Thymus (tissue), 11 donors: ENCODE results near the gene CACNA2D4. TPM values are rescaled to one million over a fixed set of nuclear protein-coding genes. Genes with fewer than 3 reads are reported as not detected.

Experiments
- DNase-seq, 9 donors: peaks; one replicate each; pipeline ENCODE4 v3.0.0-alpha.2; 2013; ENCODE audit warnings: low spot score in 9 of 9, low read depth in 6 of 9, missing footprints in 1 of 9
- H3K27ac ChIP-seq, 2 donors: one replicate each; pipeline ENCODE4 v1.5.1; 2013; ENCODE audit warnings: control low read depth in 1 of 2, low read depth in 1 of 2, low read length in 1 of 2, mild to moderate bottlenecking in 1 of 2, moderate library complexity in 1 of 2
- H3K27me3 ChIP-seq, 2 donors: one replicate each; pipeline ENCODE4 v1.5.1; 2013; ENCODE audit warnings: low read length in 1 of 2; ENCODE audit not compliant: control insufficient read depth in 2 of 2, insufficient read depth in 1 of 2
- H3K36me3 ChIP-seq, 2 donors: one replicate each; pipeline ENCODE4 v1.5.1; 2013; ENCODE audit warnings: low read length in 1 of 2, mild to moderate bottlenecking in 1 of 2, moderate library complexity in 1 of 2; ENCODE audit not compliant: control insufficient read depth in 2 of 2, insufficient read depth in 2 of 2
- H3K4me1 ChIP-seq, 2 donors: one replicate each; pipeline ENCODE4 v1.5.1; 2013; ENCODE audit warnings: low read length in 2 of 2; ENCODE audit not compliant: control insufficient read depth in 2 of 2, insufficient read depth in 2 of 2
- H3K4me3 ChIP-seq, 2 donors: one replicate each; pipeline ENCODE4 v1.5.1; 2013; ENCODE audit warnings: low read length in 2 of 2, control low read depth in 1 of 2, mild to moderate bottlenecking in 1 of 2
- H3K9me3 ChIP-seq, 2 donors: one replicate each; pipeline ENCODE4 v1.5.1; 2013; ENCODE audit warnings: low read length in 1 of 2, mild to moderate bottlenecking in 1 of 2; ENCODE audit not compliant: control insufficient read depth in 2 of 2, insufficient read depth in 1 of 2
- WGBS: extraction: QIAGEN DNeasy Blood & Tissue Kit; methylation state at CpG from one replicate; pipeline ENCODE4 v1.1.7; 2013; 5-methylcytosine and 5-hydroxymethylcytosine counted together
- polyA plus RNA-seq: library from polyadenylated mRNA; stranded (reverse); fragments of 200-250 nt; gene quantifications from one replicate; pipeline ENCODE4 v1.2.3, GENCODE V29; 2013
- total RNA-seq: library from RNA; stranded (reverse); fragments of 120-200 nt; gene quantifications from one replicate; pipeline ENCODE4 v1.2.4, GENCODE V29; 2013
- donor health status: healthy.

Gene CACNA2D4
- total and polyA plus RNA-seq, 2 donors, result 4.9 to 5.1 TPM

DNA sequence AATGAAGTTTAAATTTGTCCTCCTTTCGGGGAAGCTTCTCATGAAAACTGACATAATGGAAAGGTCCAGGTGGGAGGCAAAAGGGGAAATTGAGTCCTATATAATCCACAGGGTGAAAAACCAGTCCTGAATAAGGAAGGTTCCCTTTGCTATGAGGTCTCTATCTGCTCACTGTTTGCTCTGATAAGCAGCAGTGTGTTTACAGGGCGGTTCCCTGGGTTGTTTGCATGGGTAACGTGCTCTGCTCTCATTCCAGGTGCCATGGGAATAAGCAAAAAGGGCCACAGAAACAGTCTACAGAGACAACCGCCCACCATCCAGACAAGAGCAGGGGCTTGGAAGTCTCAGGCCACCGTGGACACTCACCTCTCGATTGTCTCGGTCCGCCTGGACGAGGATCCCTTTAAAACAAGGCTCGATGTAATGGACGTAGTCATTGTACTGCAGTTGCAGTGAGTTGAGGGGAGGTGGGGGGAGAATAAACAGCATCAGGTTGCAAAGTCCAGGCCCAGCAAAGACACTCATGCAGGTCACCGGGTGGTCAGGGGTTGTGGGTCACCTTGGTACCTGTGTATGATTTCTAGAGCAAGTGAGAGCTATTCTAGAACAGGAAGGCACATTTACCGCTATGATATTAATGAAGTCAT lies 32.7 kb downstream of the CACNA2D4 start:
- H3K4me3 ChIP-seq, result no peak overlapping the region
- no peaks in the 10 kb centered on the region for H3K4me1 ChIP-seq
- no peak overlapping the region for H3K27ac ChIP-seq
- H3K27me3 ChIP-seq, result no peaks in the 10 kb centered on the region
- DNase-seq, result no peak
- WGBS, result 90% methylated on average over 13 of the region's 13 CpGs
- H3K36me3 ChIP-seq, result no peaks in the 10 kb centered on the region
- peaks cover 0 to 4% of the 10 kb centered on the region in 2 donors for H3K9me3 ChIP-seq

DNA sequence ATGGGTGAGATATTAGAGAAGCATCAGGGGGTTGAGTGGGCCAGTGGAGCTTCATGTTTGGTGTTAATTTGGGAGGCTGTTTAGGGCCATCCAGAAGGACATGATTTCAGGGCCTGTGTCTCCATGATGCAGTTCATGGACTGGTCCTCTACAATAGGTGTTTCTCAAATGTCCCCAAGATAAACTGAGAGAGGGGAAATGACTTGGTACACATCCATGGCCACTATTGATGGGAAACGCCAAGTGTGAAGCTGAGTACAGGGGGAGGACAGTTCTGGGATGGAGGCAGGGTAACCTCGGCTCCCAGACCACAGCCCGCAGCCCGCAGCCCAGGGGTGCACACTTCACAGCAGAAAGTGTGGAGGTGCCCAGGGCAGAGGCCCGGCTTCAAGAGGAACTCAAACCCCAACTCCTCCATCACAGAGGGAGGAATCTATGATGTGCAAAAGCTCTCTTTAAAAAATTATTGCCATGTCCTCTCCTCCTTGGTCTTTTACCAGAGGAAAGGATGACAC lies 33.3 kb downstream of the CACNA2D4 start:
- Histone ChIP-seq H3K9me3 (no peaks in the 10 kb centered on the region), H3K4me1 (no peaks in the 10 kb centered on the region), H3K27ac (no peak overlapping the region), H3K36me3 (no peaks in the 10 kb centered on the region), H3K4me3 (no peak overlapping the region), H3K27me3 (no peaks in the 10 kb centered on the region)
- no peak for DNase-seq
- WGBS, result 98% methylated on average over 5 of the region's 5 CpGs

DNA sequence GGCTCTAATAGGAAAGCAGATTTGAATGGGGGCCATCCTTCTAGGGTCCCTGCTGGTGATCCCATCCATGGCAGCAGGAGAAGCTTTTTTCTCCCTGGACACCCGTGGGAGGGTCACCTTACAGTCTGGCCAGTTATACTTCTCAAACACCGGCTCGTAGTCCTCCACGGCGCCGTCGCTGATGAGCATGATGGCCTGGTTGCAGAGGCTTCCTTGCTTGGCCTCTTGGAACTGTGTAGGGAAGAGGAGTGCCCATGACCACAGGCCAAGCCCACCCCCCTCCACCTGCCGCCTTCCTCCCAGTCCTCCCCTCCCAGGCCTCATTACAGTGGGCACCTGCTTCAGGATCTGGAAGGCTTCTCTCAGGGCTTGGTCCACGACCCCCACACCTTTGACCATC lies 33.8 kb downstream of the CACNA2D4 start:
- Histone ChIP-seq H3K4me3 (no peak overlapping the region), H3K9me3 (no peaks in the 10 kb centered on the region), H3K27me3 (no peaks in the 10 kb centered on the region), H3K36me3 (no peaks in the 10 kb centered on the region), H3K27ac (no peak overlapping the region), H3K4me1 (no peaks in the 10 kb centered on the region)
- WGBS, result 95% methylated on average over 9 of the region's 9 CpGs
- no peak for DNase-seq

DNA sequence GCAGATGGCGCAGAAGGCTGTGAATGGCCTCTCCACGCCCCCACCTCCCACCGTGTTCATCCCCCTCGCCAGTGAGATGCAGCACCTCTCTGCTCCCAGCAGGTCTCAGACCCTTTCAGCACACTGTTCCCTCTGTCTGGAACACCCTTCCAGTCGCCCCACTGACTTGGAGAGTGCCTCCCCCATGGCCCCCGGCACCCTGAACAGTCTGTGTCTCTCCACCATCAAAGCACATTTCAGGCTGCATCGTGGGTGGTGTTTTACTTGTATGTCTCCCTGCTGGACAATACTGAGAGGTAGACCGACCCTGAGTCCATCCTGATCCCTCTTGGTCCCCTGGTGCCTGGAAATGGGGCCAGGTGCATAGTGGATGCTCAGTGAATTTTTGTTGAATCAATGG lies 34.9 kb downstream of the CACNA2D4 start:
- 92% methylated on average over 8 of the region's 8 CpGs for WGBS
- DNase-seq, result no peak
- Histone ChIP-seq H3K36me3 (no peaks in the 10 kb centered on the region), H3K4me1 (no peaks in the 10 kb centered on the region), H3K4me3 (no peak overlapping the region), H3K9me3 (no peaks in the 10 kb centered on the region), H3K27ac (no peak overlapping the region), H3K27me3 (no peaks in the 10 kb centered on the region)

DNA sequence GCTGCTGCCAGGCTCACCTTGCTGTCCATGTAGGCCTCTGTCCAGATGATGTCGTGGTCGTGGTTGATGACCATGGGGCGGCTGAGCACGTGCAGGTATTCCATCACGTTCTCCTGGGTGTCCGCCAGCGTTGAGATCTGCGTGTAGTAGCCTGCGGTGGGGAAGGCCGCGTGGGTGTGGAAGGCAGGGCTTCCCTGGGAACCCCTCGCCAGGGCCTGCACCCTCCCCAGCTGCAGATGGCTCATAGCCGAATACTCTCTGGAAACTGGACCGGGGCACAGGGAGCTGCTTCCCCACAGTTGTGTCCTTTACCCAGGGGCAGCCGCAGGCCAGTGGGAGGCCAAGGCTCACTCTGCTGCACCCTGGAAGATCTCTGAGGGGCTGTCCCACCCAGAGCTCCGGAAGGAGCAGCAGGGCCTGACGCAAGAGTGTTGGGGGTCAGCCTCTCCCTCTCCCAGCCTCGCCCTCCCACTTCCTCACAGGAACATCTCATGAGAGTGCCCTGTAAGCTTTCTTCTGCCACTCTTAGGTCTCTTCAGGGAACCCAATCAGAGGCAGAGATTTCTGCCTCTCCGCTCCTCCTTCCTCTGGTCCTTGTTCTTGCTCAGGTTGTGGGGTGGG lies 35.5 kb downstream of the CACNA2D4 start:
- DNase-seq, result no peak
- Histone ChIP-seq H3K27me3 (no peaks in the 10 kb centered on the region), H3K27ac (no peak overlapping the region), H3K4me1 (no peaks in the 10 kb centered on the region), H3K36me3 (no peaks in the 10 kb centered on the region), H3K4me3 (no peak overlapping the region), H3K9me3 (no peaks in the 10 kb centered on the region)
- WGBS, result 98% methylated on average over 19 of the region's 19 CpGs

DNA sequence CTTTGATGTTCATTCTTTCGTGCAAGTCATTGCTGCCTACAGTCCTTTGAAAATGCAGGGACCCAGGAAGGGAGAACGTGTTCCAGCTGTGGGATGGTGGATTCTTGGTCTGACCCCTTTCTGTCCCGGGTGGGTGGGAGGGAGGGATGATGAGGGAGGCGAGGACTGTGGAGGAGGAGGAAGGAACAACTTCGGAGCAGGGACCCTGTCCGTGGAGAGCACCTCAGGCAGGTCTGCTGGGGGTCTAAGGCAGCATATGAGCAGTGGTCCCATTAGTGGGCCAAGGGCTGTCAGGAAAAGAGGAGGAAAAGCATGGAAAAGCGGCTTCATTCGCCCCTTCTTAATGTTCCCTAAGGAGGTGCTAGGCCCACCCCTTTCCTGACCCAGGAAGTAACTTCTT lies 36.0 kb downstream of the CACNA2D4 start:
- no peaks in the 10 kb centered on the region for H3K4me1 ChIP-seq
- no peak overlapping the region for H3K4me3 ChIP-seq
- no peaks in the 10 kb centered on the region for H3K9me3 ChIP-seq
- DNase-seq, result no peak
- no peaks in the 10 kb centered on the region for H3K27me3 ChIP-seq
- WGBS, result 87% methylated on average over 8 of the region's 8 CpGs
- H3K27ac ChIP-seq, result no peak overlapping the region
- no peaks in the 10 kb centered on the region for H3K36me3 ChIP-seq

DNA sequence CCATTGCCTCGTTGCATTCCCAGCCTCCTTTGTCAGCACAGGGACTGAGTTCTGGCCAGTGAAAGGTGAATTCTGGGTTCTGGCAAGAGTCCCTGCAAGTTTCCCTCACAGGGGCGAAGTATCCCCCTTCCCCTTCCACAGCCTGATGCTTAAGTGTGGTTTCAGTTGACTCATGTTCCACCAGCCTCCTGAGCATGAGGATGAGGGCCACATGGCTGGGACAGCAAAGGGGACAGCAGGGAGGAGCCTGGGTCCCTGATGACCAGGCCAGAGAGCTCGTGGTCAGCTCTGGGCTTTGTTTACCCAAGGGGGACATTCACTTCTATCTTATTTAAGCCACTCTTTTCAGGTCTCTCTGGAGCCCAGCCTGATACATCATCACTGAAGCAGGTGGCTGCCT lies 36.5 kb downstream of the CACNA2D4 start:
- Histone ChIP-seq H3K9me3 (no peaks in the 10 kb centered on the region), H3K4me3 (no peak overlapping the region), H3K27me3 (no peaks in the 10 kb centered on the region), H3K36me3 (no peaks in the 10 kb centered on the region), H3K27ac (no peak overlapping the region), H3K4me1 (no peaks in the 10 kb centered on the region)
- 88% methylated on average over 3 of the region's 3 CpGs for WGBS
- DNase-seq, result no peak

DNA sequence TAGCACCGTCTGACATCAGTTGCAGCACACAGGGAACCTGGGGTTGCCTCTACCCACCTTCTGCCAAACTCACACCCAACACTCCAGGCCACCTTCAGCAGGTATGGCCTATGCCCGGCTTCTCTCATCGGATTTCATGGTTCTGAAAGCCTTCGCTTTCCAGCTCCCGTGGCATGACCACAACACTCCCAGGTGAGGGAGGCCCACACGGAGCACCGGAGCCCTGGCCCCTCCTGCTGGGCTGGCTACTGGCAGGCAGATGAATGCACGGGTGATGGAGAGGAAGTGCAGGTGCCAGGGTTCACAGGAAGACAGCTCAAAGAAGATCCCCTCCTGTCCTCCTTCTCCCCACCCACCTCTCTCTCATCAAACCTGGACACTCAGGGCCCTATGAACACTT lies 37.2 kb downstream of the CACNA2D4 start:
- Histone ChIP-seq H3K27ac (no peak overlapping the region), H3K4me3 (no peak overlapping the region), H3K4me1 (no peaks in the 10 kb centered on the region), H3K9me3 (no peaks in the 10 kb centered on the region), H3K36me3 (no peaks in the 10 kb centered on the region), H3K27me3 (no peaks in the 10 kb centered on the region)
- WGBS, result 80% methylated on average over 8 of the region's 8 CpGs
- DNase-seq, result no peak

DNA sequence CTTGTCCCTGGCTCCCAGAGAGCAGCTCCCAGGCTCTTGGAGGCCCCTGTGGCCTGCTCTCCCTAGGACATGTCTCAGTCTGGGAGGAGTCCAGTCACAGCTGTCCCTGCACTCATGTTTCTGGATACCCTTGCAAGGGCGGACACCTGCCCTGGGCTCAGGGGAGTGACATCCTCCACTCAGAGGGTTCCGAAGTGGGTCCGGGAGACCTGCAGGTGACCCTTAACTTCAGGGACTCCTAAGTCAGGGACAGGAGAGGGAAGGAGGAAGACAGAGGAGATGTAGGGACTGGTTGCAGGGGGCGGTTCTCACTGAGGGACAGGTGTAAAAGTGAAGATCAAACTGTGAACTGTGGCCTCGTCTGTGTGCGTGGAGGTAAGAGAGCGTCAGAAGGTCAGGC lies 37.6 kb downstream of the CACNA2D4 start:
- Histone ChIP-seq H3K9me3 (no peaks in the 10 kb centered on the region), H3K4me3 (no peak overlapping the region), H3K4me1 (no peaks in the 10 kb centered on the region), H3K27ac (no peak overlapping the region), H3K27me3 (no peaks in the 10 kb centered on the region), H3K36me3 (no peaks in the 10 kb centered on the region)
- DNase-seq, result no peak
- 96% methylated on average over 7 of the region's 7 CpGs for WGBS
